ENCODE results near the gene PDPK1. TPM values are rescaled to one million over a fixed set of nuclear protein-coding genes. Genes with fewer than 3 reads are reported as not detected.
"Not testable (repeated sequence)": the region's sequence is repeated elsewhere in the genome, so short reads cannot be mapped to it uniquely, and the experiment has no call there.

Gene PDPK1
- polyA plus RNA-seq, 1 donor (not counting 4 experiments of a cell fraction or from before 2014, with no cell fraction given): 23.4 TPM

DNA sequence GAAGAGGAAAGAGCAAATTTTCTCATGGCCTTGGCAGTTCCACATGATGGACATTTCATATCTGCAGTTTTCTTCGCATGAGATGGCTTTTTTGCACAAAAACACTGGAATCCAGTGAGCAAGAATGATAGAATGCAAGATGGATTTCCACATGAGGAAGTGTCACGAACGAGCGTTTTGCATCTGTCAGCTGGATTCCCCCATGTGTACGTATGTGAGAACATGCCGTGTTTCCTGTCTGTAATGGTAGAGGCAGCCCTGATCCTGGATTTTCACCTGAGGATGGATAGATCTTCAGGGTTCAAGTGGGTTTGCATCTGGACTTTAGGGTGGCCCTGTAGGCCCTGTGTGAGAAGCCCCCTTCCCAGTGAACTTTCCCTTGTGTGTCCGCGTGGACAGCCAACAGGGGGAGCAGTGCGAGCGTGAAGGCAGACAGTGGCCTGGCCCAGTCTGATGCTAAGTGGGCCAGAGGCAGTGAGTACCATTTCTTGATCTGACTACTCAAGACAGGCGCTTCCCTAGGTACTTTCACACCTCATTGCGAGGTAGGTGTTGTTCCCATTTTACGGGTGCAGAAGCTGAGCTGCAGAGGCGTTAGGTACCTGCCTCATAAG is 2.1 kb downstream of the PDPK1 start:
- H3K27me3 ChIP-seq (ENCODE audit: control insufficient read depth, extremely low read depth, insufficient read depth, low read length); H2AFZ ChIP-seq (ENCODE audit: control insufficient read depth, low read length); FAIRE-seq; dilution Hi-C loops (cut with MboI; ENCODE audit: extremely low pct_ligation_motif_present, low sequenced_read_pairs); H3K4me3 ChIP-seq (ENCODE audit: control insufficient read depth in 2 of 3, extremely low read depth in 1 of 3, insufficient read depth in 2 of 3, low read depth in 1 of 3, low read length in 3 of 3); H4K20me1 ChIP-seq (ENCODE audit: control insufficient read depth, extremely low read depth, insufficient read depth, low read length); H3K36me3 ChIP-seq (ENCODE audit: control insufficient read depth in 2 of 2, extremely low read depth in 1 of 2, insufficient read depth in 2 of 2, low read length in 2 of 2); H3K4me2 ChIP-seq (ENCODE audit: control insufficient read depth, extremely low read depth, insufficient read depth, low read depth, low read length); H3K27ac ChIP-seq (ENCODE audit: control insufficient read depth, insufficient read depth, low read length); H3K9ac ChIP-seq (ENCODE audit: control insufficient read depth, extremely low read depth, insufficient read depth, low read length); H3K9me1 ChIP-seq (ENCODE audit: control insufficient read depth, extremely low read depth, insufficient read depth, low read length); H3K9me3 ChIP-seq (ENCODE audit: control insufficient read depth, low read depth, low read length); DNase-seq (ENCODE audit: low read depth, low spot score): not testable (repeated sequence)
- peaks cover 43% of the 10 kb centered on the region for H3K79me2 ChIP-seq (ENCODE audit: control insufficient read depth, insufficient read depth, low read length)
- H3K4me1 ChIP-seq (ENCODE audit: control insufficient read depth, extremely low read depth, insufficient read depth, low read length): peaks cover 17% of the 10 kb centered on the region

DNA sequence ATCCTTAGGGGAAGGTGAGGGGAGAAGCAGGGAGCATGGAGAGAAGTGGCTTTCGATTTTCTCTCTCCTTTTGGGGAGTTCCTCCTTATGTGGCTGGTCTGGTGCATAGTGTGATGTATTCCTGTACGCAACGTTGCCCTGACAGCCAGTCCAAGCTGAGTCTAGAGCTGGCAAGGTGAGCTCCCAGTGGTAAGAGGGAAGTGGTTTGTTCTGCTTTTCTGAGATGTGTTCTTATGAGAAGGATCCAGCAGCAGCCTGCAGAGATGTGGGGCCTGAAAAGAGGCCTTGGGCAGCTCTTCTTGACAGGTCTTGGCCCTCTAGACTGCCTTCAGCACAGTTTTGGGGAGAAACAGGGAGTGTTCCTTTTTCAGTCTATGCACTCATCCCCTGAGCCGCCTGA is 3.1 kb downstream of the PDPK1 start:
- H3K36me3 ChIP-seq (ENCODE audit: control insufficient read depth in 2 of 2, extremely low read depth in 1 of 2, insufficient read depth in 2 of 2, low read length in 2 of 2); H3K9me3 ChIP-seq (ENCODE audit: control insufficient read depth, low read depth, low read length); H4K20me1 ChIP-seq (ENCODE audit: control insufficient read depth, extremely low read depth, insufficient read depth, low read length); H3K27ac ChIP-seq (ENCODE audit: control insufficient read depth, insufficient read depth, low read length); H3K4me2 ChIP-seq (ENCODE audit: control insufficient read depth, extremely low read depth, insufficient read depth, low read depth, low read length); dilution Hi-C loops (cut with MboI; ENCODE audit: extremely low pct_ligation_motif_present, low sequenced_read_pairs); H3K4me3 ChIP-seq (ENCODE audit: control insufficient read depth in 2 of 3, extremely low read depth in 1 of 3, insufficient read depth in 2 of 3, low read depth in 1 of 3, low read length in 3 of 3); H2AFZ ChIP-seq (ENCODE audit: control insufficient read depth, low read length); H3K9me1 ChIP-seq (ENCODE audit: control insufficient read depth, extremely low read depth, insufficient read depth, low read length); H3K9ac ChIP-seq (ENCODE audit: control insufficient read depth, extremely low read depth, insufficient read depth, low read length); H3K27me3 ChIP-seq (ENCODE audit: control insufficient read depth, extremely low read depth, insufficient read depth, low read length); DNase-seq (ENCODE audit: low read depth, low spot score); FAIRE-seq: not testable (repeated sequence)
- Histone ChIP-seq H3K79me2 (ENCODE audit: control insufficient read depth, insufficient read depth, low read length) (peaks cover 52% of the 10 kb centered on the region), H3K4me1 (ENCODE audit: control insufficient read depth, extremely low read depth, insufficient read depth, low read length) (peaks cover 17% of the 10 kb centered on the region)

DNA sequence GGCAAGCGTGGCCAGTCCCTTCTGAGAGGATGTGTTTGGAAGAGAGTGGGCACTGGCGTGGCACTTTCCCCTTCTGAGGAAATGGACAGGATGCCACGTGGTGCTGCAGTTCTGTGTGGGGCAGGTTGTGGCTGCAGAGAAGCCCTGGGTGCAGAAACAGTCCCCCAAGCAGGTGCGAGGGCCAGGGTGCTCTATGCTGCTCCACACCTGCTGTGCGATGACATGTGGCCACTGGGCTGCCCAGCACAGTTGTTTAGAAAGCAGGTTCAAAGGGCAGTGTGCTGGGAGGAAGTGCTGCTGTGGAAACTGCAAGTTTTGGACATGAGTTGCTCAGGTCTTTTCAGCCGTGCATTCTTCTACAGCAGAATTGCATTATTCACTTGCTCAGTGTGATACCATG is 3.6 kb downstream of the PDPK1 start:
- H3K9ac ChIP-seq (ENCODE audit: control insufficient read depth, extremely low read depth, insufficient read depth, low read length); dilution Hi-C loops (cut with MboI; ENCODE audit: extremely low pct_ligation_motif_present, low sequenced_read_pairs): not testable (repeated sequence)
- peaks cover 57% of the 10 kb centered on the region for H3K79me2 ChIP-seq (ENCODE audit: control insufficient read depth, insufficient read depth, low read length)

DNA sequence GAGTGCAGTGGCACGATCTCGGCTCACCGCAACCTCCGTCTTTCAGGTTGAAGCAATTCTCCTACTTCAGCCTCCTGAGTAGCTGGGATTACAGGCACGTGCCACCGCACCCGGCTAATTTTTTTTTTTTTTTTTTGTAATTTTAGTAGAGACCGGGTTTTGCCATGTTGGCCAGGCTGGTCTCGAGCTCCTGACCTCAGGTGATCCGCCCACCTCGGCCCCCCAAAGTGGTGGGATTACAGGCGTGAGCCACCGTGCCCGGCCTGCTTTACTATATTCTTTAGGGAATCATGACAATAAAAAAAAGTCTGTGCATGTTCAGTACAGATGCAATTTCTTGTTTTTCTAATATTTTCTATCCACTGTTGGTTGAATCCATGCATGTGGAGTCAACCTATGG is 6.0 kb downstream of the PDPK1 start:
- H3K9me1 ChIP-seq (ENCODE audit: control insufficient read depth, extremely low read depth, insufficient read depth, low read length); FAIRE-seq; H4K20me1 ChIP-seq (ENCODE audit: control insufficient read depth, extremely low read depth, insufficient read depth, low read length); dilution Hi-C loops (cut with MboI; ENCODE audit: extremely low pct_ligation_motif_present, low sequenced_read_pairs); H3K27ac ChIP-seq (ENCODE audit: control insufficient read depth, insufficient read depth, low read length); DNase-seq (ENCODE audit: low read depth, low spot score); H3K9me3 ChIP-seq (ENCODE audit: control insufficient read depth, low read depth, low read length); H3K36me3 ChIP-seq (ENCODE audit: control insufficient read depth in 2 of 2, extremely low read depth in 1 of 2, insufficient read depth in 2 of 2, low read length in 2 of 2); H2AFZ ChIP-seq (ENCODE audit: control insufficient read depth, low read length); H3K4me1 ChIP-seq (ENCODE audit: control insufficient read depth, extremely low read depth, insufficient read depth, low read length); H3K4me3 ChIP-seq (ENCODE audit: control insufficient read depth in 2 of 3, extremely low read depth in 1 of 3, insufficient read depth in 2 of 3, low read depth in 1 of 3, low read length in 3 of 3); H3K27me3 ChIP-seq (ENCODE audit: control insufficient read depth, extremely low read depth, insufficient read depth, low read length); H3K4me2 ChIP-seq (ENCODE audit: control insufficient read depth, extremely low read depth, insufficient read depth, low read depth, low read length); H3K9ac ChIP-seq (ENCODE audit: control insufficient read depth, extremely low read depth, insufficient read depth, low read length): not testable (repeated sequence)
- peaks cover 56% of the 10 kb centered on the region for H3K79me2 ChIP-seq (ENCODE audit: control insufficient read depth, insufficient read depth, low read length)

More for the DNA sequence above, 3.6 kb downstream of the PDPK1 start:
- not testable (repeated sequence) for H3K27ac ChIP-seq (ENCODE audit: control insufficient read depth, insufficient read depth, low read length); H3K27me3 ChIP-seq (ENCODE audit: control insufficient read depth, extremely low read depth, insufficient read depth, low read length); DNase-seq (ENCODE audit: low read depth, low spot score); H4K20me1 ChIP-seq (ENCODE audit: control insufficient read depth, extremely low read depth, insufficient read depth, low read length); FAIRE-seq; H2AFZ ChIP-seq (ENCODE audit: control insufficient read depth, low read length); H3K4me3 ChIP-seq (ENCODE audit: control insufficient read depth in 2 of 3, extremely low read depth in 1 of 3, insufficient read depth in 2 of 3, low read depth in 1 of 3, low read length in 3 of 3); H3K36me3 ChIP-seq (ENCODE audit: control insufficient read depth in 2 of 2, extremely low read depth in 1 of 2, insufficient read depth in 2 of 2, low read length in 2 of 2); H3K9me3 ChIP-seq (ENCODE audit: control insufficient read depth, low read depth, low read length); H3K9me1 ChIP-seq (ENCODE audit: control insufficient read depth, extremely low read depth, insufficient read depth, low read length); H3K4me2 ChIP-seq (ENCODE audit: control insufficient read depth, extremely low read depth, insufficient read depth, low read depth, low read length)
- peaks cover 16% of the 10 kb centered on the region for H3K4me1 ChIP-seq (ENCODE audit: control insufficient read depth, extremely low read depth, insufficient read depth, low read length)

DNA sequence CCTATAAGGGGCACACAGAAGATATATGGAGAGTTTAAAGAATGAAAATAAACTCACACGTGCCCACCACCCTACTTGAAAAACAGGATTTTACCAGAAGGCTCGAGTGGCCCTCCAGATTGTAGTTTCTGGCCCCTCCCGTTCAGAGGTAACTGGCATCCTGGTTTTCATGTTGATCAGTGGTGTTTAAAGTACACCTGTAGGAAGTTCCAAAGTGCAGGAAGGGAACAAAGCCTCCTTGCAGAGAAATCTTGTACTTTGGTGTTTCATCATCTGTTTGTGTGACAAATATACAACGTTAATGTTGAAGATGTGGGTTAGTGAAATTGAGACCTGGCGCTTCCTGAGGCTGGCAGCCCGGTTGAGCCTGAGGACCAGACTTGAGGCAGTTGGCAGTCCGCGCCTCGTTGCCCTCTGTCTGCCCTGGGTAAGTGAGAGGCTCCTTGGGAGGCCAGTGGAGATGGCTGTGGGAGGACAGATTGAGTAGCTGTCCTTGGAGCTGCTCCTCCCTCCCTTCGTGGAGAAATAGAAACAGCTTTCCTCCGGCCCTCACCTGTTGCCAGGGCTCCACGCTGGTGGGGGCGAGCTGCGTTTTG is 12.6 kb downstream of the PDPK1 start:
- H3K27me3 ChIP-seq (ENCODE audit: control insufficient read depth, extremely low read depth, insufficient read depth, low read length); H3K36me3 ChIP-seq (ENCODE audit: control insufficient read depth in 2 of 2, extremely low read depth in 1 of 2, insufficient read depth in 2 of 2, low read length in 2 of 2); H3K4me3 ChIP-seq (ENCODE audit: control insufficient read depth in 2 of 3, extremely low read depth in 1 of 3, insufficient read depth in 2 of 3, low read depth in 1 of 3, low read length in 3 of 3); H3K9ac ChIP-seq (ENCODE audit: control insufficient read depth, extremely low read depth, insufficient read depth, low read length); FAIRE-seq; H3K27ac ChIP-seq (ENCODE audit: control insufficient read depth, insufficient read depth, low read length); H4K20me1 ChIP-seq (ENCODE audit: control insufficient read depth, extremely low read depth, insufficient read depth, low read length); H2AFZ ChIP-seq (ENCODE audit: control insufficient read depth, low read length); H3K4me2 ChIP-seq (ENCODE audit: control insufficient read depth, extremely low read depth, insufficient read depth, low read depth, low read length); dilution Hi-C loops (cut with MboI; ENCODE audit: extremely low pct_ligation_motif_present, low sequenced_read_pairs); H3K4me1 ChIP-seq (ENCODE audit: control insufficient read depth, extremely low read depth, insufficient read depth, low read length); H3K9me1 ChIP-seq (ENCODE audit: control insufficient read depth, extremely low read depth, insufficient read depth, low read length); H3K9me3 ChIP-seq (ENCODE audit: control insufficient read depth, low read depth, low read length); DNase-seq (ENCODE audit: low read depth, low spot score): not testable (repeated sequence)
- H3K79me2 ChIP-seq (ENCODE audit: control insufficient read depth, insufficient read depth, low read length): peaks cover 16% of the 10 kb centered on the region
